GM12878 (cell line): ENCODE results near the gene NEK11. TPM values are rescaled to one million over a fixed set of nuclear protein-coding genes. Genes with fewer than 3 reads are reported as not detected.

ENCODE experiments used
- ATAC-seq: fragments of 200-7000 bp; cut with Tn5 transposase; 3 replicates; pipeline ENCODE4 v1.9.1; 2020; ENCODE audit warnings: mild to moderate bottlenecking, moderate library complexity
- BruUV-seq: library from RNA; stranded (reverse); fragments of 400-500 nt; replicated peaks from 2 replicates; lab custom pipeline; 2021; lab: Mats Ljungman, UMichigan
- CTCF ChIA-PET: fragments of 300-600 bp; sonication (Branson Sonifier 250); formaldehyde crosslinking; extraction: SDS; loops from one replicate; lab custom pipeline; 2021; ENCODE audit warnings: inconsistent platforms; lab: Yijun Ruan, JAX
- POLR2A ChIA-PET: fragments of 350-600 bp; formaldehyde crosslinking; extraction: SDS; loops from one replicate; lab custom pipeline; 2021; ENCODE audit warnings: inconsistent platforms; lab: Charles Lee
- RAD21 ChIA-PET: fragments of 300-600 bp; sonication (Branson Sonifier 250); formaldehyde crosslinking; loops from one replicate; lab custom pipeline; 2023; ENCODE audit warnings: antibody characterized with exemption; ENCODE audit not compliant: unreplicated experiment; lab: Charles Lee
- SMC1A ChIA-PET: fragments of 300-600 bp; sonication (Branson Sonifier 250); formaldehyde crosslinking; loops from one replicate; lab custom pipeline; 2023; ENCODE audit not compliant: unreplicated experiment, uncharacterized antibody; lab: Charles Lee
- DNase-seq: peaks from one replicate; pipeline ENCODE4 v3.0.0-alpha.2; 2011; ENCODE audit warnings: low read depth, low spot score
- FAIRE-seq: peaks from 3 replicates; lab custom pipeline; 2011; peaks lifted over from hg19 to GRCh38; lab: Jason Lieb, UNC
- H2AFZ ChIP-seq: 2 replicates; pipeline ENCODE4 v1.6.0; 2011; ENCODE audit warnings: low read depth, low read length, control low read depth; ENCODE audit not compliant: control insufficient read depth
- H3K27ac ChIP-seq: 2 replicates; pipeline ENCODE4 v1.5.1; 2011; ENCODE audit warnings: control low read depth; ENCODE audit not compliant: control insufficient read depth, insufficient read depth
- H3K27me3 ChIP-seq, 2 experiments: replicated peaks in 1 of 2; 2 replicates each; pipeline versions ENCODE4 v1.6.0 to v1.6.1; 2011; ENCODE audit warnings: low read length in 1 of 2; ENCODE audit not compliant: control insufficient read depth in 2 of 2, insufficient read depth in 2 of 2
- H3K36me3 ChIP-seq, 2 experiments: 2 replicates each; pipeline ENCODE4 v1.5.1; 2011; ENCODE audit warnings: low read length in 1 of 2; ENCODE audit not compliant: control insufficient read depth in 2 of 2, insufficient read depth in 2 of 2
- H3K4me1 ChIP-seq: 2 replicates; pipeline ENCODE4 v1.6.1; 2011; ENCODE audit warnings: mild to moderate bottlenecking, low read length, moderate library complexity, mixed read lengths; ENCODE audit not compliant: control insufficient read depth, insufficient read depth
- H3K4me2 ChIP-seq: 2 replicates; pipeline ENCODE4 v1.6.0; 2011; ENCODE audit warnings: control low read depth; ENCODE audit not compliant: control insufficient read depth, insufficient read depth
- H3K4me3 ChIP-seq: fragments of 200-600 bp; sonication (generic); 2 replicates; pipeline ENCODE4 v1.5.1; 2016
- H3K79me2 ChIP-seq: 2 replicates; pipeline ENCODE4 v1.6.0; 2011; ENCODE audit warnings: low read length; ENCODE audit not compliant: control insufficient read depth, insufficient read depth
- H3K9ac ChIP-seq: 2 replicates; pipeline ENCODE4 v1.8.0; 2011; ENCODE audit warnings: low read length, control low read depth, mixed read lengths; ENCODE audit not compliant: control insufficient read depth, insufficient read depth
- H3K9me3 ChIP-seq: replicated peaks from 3 replicates; pipeline ENCODE4 v1.5.1; 2011; ENCODE audit warnings: mild to moderate bottlenecking, low read length; ENCODE audit not compliant: control insufficient read depth, insufficient read depth
- H4K20me1 ChIP-seq: 2 replicates; pipeline ENCODE4 v1.6.0; 2011; ENCODE audit not compliant: control insufficient read depth, insufficient read depth
- KLF5 ChIP-seq: fragments of 450-650 bp; IDR thresholded peaks from 2 replicates; pipeline ENCODE4 v1.6.1; 2014; ENCODE audit warnings: mild to moderate bottlenecking; ENCODE audit not compliant: partially characterized antibody
- NFIC ChIP-seq: IDR thresholded peaks from 2 replicates; pipeline ENCODE4 v1.6.1; 2012; ENCODE audit warnings: low read depth, mild to moderate bottlenecking, inconsistent platforms, low read length, moderate library complexity
- POLR2AphosphoS2 ChIP-seq: IDR thresholded peaks from 2 replicates; pipeline ENCODE4 v1.6.1; 2011; ENCODE audit warnings: low read depth, mild to moderate bottlenecking, low read length, improper control_type of control experiment, moderate library complexity
- POU2F2 ChIP-seq: IDR thresholded peaks from 3 replicates; pipeline ENCODE4 v1.6.1; 2011; ENCODE audit warnings: low read depth, mild to moderate bottlenecking, low read length, borderline replicate concordance
- RAD21 ChIP-seq: IDR thresholded peaks from 2 replicates; pipeline ENCODE4 v1.6.1; 2011; ENCODE audit warnings: mild to moderate bottlenecking, low read depth, low read length, moderate library complexity; ENCODE audit not compliant: insufficient read depth
- SMAD1 ChIP-seq: fragments of 450-650 bp; IDR thresholded peaks from 2 replicates; pipeline ENCODE4 v1.6.1; 2018; ENCODE audit warnings: mild to moderate bottlenecking, low read depth; ENCODE audit not compliant: partially characterized antibody
- SMC3 ChIP-seq: IDR thresholded peaks from 2 replicates; pipeline ENCODE4 v1.6.1; 2011; ENCODE audit warnings: low read length, improper control_type of control experiment, borderline replicate concordance
- SRF ChIP-seq, 2 experiments: IDR thresholded peaks; 2 replicates each; pipeline ENCODE4 v1.6.1; 2011; ENCODE audit warnings: low read depth in 2 of 2, low read length in 2 of 2, mild to moderate bottlenecking in 1 of 2, moderate library complexity in 1 of 2
- TARDBP ChIP-seq: IDR thresholded peaks from 2 replicates; pipeline ENCODE4 v1.6.1; 2016; ENCODE audit warnings: borderline replicate concordance
- TCF7 ChIP-seq: IDR thresholded peaks from 2 replicates; pipeline ENCODE4 v1.6.1; 2014; ENCODE audit warnings: antibody characterized with exemption, borderline replicate concordance
- ZBED1 ChIP-seq: IDR thresholded peaks from 2 replicates; pipeline ENCODE4 v1.6.1; 2016; ENCODE audit warnings: borderline replicate concordance
- ZNF622 ChIP-seq: fragments of 450-650 bp; IDR thresholded peaks from 2 replicates; pipeline ENCODE4 v1.6.1; 2017; ENCODE audit warnings: mild to moderate bottlenecking, inconsistent platforms
- WGBS: methylation state at CpG from one replicate; pipeline ENCODE4 v1.1.6; 2016; ENCODE audit warnings: low lambda C conversion rate; ENCODE audit not compliant: insufficient replicate concordance, insufficient coverage; ENCODE audit errors: missing lambda C conversion rate; 5-methylcytosine and 5-hydroxymethylcytosine counted together
- in situ Hi-C: fragments of 300-500 bp; cut with MboI; formaldehyde crosslinking; loops from 9 replicates; pipeline ENCODE4 v1.14.3; 2018; ENCODE audit warnings: mixed read lengths
- intact Hi-C: fragments of 100-400 bp; cut with micrococcal nuclease; formaldehyde crosslinking; loops from one replicate; pipeline ENCODE4 v1.14.2; 2022; ENCODE audit not compliant: unreplicated experiment
- polyA plus RNA-seq, 11 experiments: library from polyadenylated mRNA; depleted of rRNA in 4 of 11; unstranded in 6 of 11; stranded (reverse) in 5 of 11; fragments of >200 nt; fragmentation: Nextera tagmentation in 4 of 11; fragmentation: Illumina TruSeq in 1 of 11; extraction: Ambion mirVana in 4 of 11; extraction: Trizol in 1 of 11; gene quantifications; 1 replicate in 1 of 11; 2 replicates in 10 of 11; pipeline versions ENCODE4 v1.2.1 to v1.2.3, GENCODE V29; 2011 to 2016; ENCODE audit warnings: inconsistent platforms in 2 of 11, missing spikeins in 2 of 11, low read depth in 1 of 11
- total RNA-seq, 4 experiments: library from RNA; depleted of rRNA in 3 of 4; stranded (reverse); fragments of >200 nt in 3 of 4; fragmentation: Illumina TruSeq in 1 of 4; extraction: Trizol in 1 of 4; gene quantifications; 2 replicates each; pipeline versions ENCODE4 v1.2.1 to v1.2.3, GENCODE V29; 2013 to 2021
- TF ChIP-seq, protein P1 (sequence below): fragments of 450-650 bp; IDR thresholded peaks from 2 replicates; pipeline ENCODE4 v1.6.1; 2014; ENCODE audit warnings: mild to moderate bottlenecking
- TF ChIP-seq, protein P2 (sequence below): fragments of 150-350 bp; IDR thresholded peaks from 2 replicates; pipeline ENCODE4 v1.6.1; 2016; ENCODE audit warnings: low read depth, low read length
- TF ChIP-seq, protein P3 (sequence below): fragments of 450-650 bp; IDR thresholded peaks from 2 replicates; pipeline ENCODE4 v1.6.1; 2017; ENCODE audit warnings: mild to moderate bottlenecking, moderate library complexity

Gene NEK11
- total and polyA plus RNA-seq, 10 of the 15 experiments (the other 5 are each of a cell fraction or from before 2014, with no cell fraction given): 0.05 to 0.94 (median 0.36) TPM; not detected in 1

DNA sequence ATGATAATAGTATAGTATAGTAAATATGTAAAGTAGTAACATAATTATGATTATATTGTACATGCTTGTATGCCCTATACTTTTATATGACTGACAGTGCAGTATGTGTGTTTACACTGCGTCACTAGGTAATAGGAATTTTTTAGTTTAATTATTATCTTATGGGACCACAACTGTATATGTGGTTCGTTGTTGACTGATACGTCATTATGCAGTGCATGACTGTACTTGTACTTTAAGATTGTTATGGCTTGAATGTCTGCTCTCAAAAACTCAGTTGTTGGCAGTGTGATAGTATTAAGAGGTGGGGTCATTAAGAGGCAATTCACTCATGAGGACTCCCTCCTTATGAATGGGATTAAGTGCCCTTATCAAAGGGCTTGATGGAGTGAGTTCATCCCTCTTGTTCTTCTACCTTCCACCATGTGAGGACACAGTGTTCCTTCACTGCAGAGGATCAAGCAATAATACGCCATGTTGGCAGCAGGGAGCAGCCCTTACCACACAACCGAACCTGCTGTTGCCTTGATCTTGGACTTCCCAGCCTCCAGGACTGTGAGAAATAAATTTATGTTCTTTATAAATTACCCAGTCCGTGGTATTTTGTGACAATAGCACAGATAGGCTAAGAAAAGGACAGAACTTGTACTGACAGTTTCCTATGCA is 152.2 kb downstream of the NEK11 start:
- POLR2A ChIA-PET: no interaction called here
- Histone ChIP-seq H2AFZ (no peak overlapping the region), H3K79me2 (no peaks in the 10 kb centered on the region), H3K9me3 (no peaks in the 10 kb centered on the region), H3K36me3 (no peaks in the 10 kb centered on the region), H3K4me2 (no peak overlapping the region), H4K20me1 (no peaks in the 10 kb centered on the region), H3K9ac (no peak overlapping the region), H3K27me3 (no peaks in the 10 kb centered on the region), H3K4me1 (peaks cover 3% of the 10 kb centered on the region; the same call in 1 of the 2 replicates), H3K27ac (no peak overlapping the region), H3K4me3 (no peak overlapping the region)
- no TSS peak for BruUV-seq
- in situ Hi-C loops (no loop called here), intact Hi-C loops (no loop called here)
- no peak for DNase-seq
- FAIRE-seq: no peak
- RAD21 ChIA-PET: no interaction called here
- WGBS: 57% methylated on average over 6 of the region's 6 CpGs
- TF ChIP-seq, protein P1, sequence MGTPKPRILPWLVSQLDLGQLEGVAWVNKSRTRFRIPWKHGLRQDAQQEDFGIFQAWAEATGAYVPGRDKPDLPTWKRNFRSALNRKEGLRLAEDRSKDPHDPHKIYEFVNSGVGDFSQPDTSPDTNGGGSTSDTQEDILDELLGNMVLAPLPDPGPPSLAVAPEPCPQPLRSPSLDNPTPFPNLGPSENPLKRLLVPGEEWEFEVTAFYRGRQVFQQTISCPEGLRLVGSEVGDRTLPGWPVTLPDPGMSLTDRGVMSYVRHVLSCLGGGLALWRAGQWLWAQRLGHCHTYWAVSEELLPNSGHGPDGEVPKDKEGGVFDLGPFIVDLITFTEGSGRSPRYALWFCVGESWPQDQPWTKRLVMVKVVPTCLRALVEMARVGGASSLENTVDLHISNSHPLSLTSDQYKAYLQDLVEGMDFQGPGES: no peak
- no peak for TF ChIP-seq SMAD1
- no peak for TF ChIP-seq SMC3
- no peak for TF ChIP-seq POU2F2
- no peak for TF ChIP-seq TARDBP
- no peak for TF ChIP-seq ZBED1
- no peak for TF ChIP-seq SRF (IDR thresholded peaks at IDR 0.05; ENCODE audit: low read depth in 2 of 2, low read length in 2 of 2)
- no peak for TF ChIP-seq TCF7
- no peak for TF ChIP-seq KLF5
- TF ChIP-seq POLR2AphosphoS2: no peak
- TF ChIP-seq, protein P2, sequence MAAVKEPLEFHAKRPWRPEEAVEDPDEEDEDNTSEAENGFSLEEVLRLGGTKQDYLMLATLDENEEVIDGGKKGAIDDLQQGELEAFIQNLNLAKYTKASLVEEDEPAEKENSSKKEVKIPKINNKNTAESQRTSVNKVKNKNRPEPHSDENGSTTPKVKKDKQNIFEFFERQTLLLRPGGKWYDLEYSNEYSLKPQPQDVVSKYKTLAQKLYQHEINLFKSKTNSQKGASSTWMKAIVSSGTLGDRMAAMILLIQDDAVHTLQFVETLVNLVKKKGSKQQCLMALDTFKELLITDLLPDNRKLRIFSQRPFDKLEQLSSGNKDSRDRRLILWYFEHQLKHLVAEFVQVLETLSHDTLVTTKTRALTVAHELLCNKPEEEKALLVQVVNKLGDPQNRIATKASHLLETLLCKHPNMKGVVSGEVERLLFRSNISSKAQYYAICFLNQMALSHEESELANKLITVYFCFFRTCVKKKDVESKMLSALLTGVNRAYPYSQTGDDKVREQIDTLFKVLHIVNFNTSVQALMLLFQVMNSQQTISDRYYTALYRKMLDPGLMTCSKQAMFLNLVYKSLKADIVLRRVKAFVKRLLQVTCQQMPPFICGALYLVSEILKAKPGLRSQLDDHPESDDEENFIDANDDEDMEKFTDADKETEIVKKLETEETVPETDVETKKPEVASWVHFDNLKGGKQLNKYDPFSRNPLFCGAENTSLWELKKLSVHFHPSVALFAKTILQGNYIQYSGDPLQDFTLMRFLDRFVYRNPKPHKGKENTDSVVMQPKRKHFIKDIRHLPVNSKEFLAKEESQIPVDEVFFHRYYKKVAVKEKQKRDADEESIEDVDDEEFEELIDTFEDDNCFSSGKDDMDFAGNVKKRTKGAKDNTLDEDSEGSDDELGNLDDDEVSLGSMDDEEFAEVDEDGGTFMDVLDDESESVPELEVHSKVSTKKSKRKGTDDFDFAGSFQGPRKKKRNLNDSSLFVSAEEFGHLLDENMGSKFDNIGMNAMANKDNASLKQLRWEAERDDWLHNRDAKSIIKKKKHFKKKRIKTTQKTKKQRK: no peak
- TF ChIP-seq, protein P3, sequence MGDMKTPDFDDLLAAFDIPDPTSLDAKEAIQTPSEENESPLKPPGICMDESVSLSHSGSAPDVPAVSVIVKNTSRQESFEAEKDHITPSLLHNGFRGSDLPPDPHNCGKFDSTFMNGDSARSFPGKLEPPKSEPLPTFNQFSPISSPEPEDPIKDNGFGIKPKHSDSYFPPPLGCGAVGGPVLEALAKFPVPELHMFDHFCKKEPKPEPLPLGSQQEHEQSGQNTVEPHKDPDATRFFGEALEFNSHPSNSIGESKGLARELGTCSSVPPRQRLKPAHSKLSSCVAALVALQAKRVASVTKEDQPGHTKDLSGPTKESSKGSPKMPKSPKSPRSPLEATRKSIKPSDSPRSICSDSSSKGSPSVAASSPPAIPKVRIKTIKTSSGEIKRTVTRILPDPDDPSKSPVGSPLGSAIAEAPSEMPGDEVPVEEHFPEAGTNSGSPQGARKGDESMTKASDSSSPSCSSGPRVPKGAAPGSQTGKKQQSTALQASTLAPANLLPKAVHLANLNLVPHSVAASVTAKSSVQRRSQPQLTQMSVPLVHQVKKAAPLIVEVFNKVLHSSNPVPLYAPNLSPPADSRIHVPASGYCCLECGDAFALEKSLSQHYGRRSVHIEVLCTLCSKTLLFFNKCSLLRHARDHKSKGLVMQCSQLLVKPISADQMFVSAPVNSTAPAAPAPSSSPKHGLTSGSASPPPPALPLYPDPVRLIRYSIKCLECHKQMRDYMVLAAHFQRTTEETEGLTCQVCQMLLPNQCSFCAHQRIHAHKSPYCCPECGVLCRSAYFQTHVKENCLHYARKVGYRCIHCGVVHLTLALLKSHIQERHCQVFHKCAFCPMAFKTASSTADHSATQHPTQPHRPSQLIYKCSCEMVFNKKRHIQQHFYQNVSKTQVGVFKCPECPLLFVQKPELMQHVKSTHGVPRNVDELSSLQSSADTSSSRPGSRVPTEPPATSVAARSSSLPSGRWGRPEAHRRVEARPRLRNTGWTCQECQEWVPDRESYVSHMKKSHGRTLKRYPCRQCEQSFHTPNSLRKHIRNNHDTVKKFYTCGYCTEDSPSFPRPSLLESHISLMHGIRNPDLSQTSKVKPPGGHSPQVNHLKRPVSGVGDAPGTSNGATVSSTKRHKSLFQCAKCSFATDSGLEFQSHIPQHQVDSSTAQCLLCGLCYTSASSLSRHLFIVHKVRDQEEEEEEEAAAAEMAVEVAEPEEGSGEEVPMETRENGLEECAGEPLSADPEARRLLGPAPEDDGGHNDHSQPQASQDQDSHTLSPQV: no peak
- TF ChIP-seq NFIC: no peak
- no peak for TF ChIP-seq ZNF622
- no peak for TF ChIP-seq RAD21
- no peak for ATAC-seq
- SMC1A ChIA-PET: interaction anchor here (1.3 kb wide), 1 partner anchor 10 kb away, joined by 3 read pairs; no protein-coding TSS in a partner anchor
- CTCF ChIA-PET: no interaction called here
